DMS53 treated with DMSO at 0.1 percent for 48 hours (cell line): ENCODE results near the gene BRSK2.
"Not testable (repeated sequence)": the region's sequence is repeated elsewhere in the genome, so short reads cannot be mapped to it uniquely, and the experiment has no call there.

ENCODE experiments used
- DNase-seq: peaks from one replicate; lab custom pipeline; 2025; ENCODE audit not compliant: unreplicated experiment; lab: John Stamatoyannopoulos, UW

Gene BRSK2

GRCh38 chr11:1354125-1354938 lies 35.4 kb upstream of the BRSK2 start:
- no peak for DNase-seq

- DNase-seq: no peak
Observed at GRCh38 chr11:1356007-1356435, 33.7 kb upstream of the BRSK2 start.

GRCh38 chr11:1356478-1356960 lies 33.2 kb upstream of the BRSK2 start:
- no peak for DNase-seq

GRCh38 chr11:1358286-1358685 lies 31.4 kb upstream of the BRSK2 start:
- no peak for DNase-seq

- not testable (repeated sequence) for DNase-seq
Observed at GRCh38 chr11:1358931-1359330, 30.8 kb upstream of the BRSK2 start.

DNA sequence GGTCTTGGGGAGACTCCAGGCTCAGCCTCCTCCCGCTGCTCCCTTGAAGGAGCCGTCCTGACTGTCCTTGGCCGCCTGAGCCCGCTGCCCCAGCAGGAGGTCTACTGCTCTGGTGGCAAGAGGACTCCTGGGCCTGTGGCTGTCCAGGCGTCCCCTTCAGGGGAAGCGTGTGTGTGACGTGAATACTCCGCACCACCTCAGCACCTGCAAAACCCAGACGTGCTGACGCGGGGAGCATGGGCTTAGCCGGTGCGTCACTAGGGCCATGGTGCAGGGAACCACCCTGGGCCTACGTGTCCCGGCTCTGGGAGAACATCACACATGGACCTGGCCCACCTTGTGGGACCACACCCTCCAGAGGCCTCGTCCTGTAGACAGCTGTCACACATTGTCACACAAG lies 30.2 kb upstream of the BRSK2 start:
- no peak for DNase-seq

GRCh38 chr11:1360181-1360834 lies 29.4 kb upstream of the BRSK2 start:
- no peak for DNase-seq

- DNase-seq: no peak
Observed at GRCh38 chr11:1360835-1361357, 28.8 kb upstream of the BRSK2 start.

- DNase-seq: no peak
Observed at GRCh38 chr11:1361882-1362281, 27.9 kb upstream of the BRSK2 start.

DNA sequence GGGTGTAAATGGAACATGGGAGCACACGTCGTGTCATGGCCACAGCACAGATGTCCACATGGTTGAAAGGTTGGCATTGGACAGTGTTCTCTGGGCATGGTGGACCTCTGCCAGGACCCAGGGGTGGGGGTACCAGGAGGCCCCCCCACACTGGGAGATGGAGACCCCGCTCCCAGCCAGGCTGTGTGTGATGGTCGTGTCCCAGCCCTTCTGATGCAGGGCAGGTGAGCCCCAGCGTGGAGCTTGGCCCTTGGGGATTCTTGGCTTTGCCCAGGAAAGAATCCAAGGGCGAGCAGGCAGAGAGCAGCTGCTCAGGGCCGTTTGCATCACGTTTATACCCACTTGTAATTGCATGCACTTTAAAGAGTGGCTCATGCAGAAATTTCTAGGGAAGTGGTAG lies 22.0 kb upstream of the BRSK2 start:
- DNase-seq: no peak

- no peak for DNase-seq
Observed at GRCh38 chr11:1368216-1368615, 21.5 kb upstream of the BRSK2 start.

- no peak for DNase-seq
Observed at GRCh38 chr11:1368966-1369365, 20.8 kb upstream of the BRSK2 start.

- DNase-seq: no peak
Observed at GRCh38 chr11:1369371-1370005, 20.2 kb upstream of the BRSK2 start.

GRCh38 chr11:1370186-1371025 lies 19.3 kb upstream of the BRSK2 start:
- DNase-seq: no peak

- DNase-seq: no peak
Observed at GRCh38 chr11:1371026-1371325, 18.8 kb upstream of the BRSK2 start.

DNA sequence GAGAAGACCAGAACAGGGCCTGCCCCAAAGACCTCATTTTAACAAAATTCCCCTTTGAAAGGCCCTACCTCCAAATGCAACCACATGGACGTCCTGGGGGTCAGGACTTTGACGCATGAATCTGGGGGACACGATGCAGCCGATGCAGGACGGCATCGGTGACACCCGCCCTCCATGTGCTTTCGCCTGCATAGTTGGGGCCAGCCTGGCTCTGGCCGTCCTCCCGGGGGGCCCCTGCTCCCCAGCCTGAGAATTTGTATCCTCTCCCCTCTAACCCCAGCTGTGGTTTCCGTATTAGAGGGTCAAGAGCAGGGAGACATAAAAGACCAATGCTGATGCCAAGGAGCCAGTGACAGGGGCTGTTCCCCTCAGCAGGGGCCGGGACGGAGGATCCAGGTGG lies 18.4 kb upstream of the BRSK2 start:
- no peak for DNase-seq

- DNase-seq: no peak
Observed at GRCh38 chr11:1371836-1372465, 17.8 kb upstream of the BRSK2 start.

DNA sequence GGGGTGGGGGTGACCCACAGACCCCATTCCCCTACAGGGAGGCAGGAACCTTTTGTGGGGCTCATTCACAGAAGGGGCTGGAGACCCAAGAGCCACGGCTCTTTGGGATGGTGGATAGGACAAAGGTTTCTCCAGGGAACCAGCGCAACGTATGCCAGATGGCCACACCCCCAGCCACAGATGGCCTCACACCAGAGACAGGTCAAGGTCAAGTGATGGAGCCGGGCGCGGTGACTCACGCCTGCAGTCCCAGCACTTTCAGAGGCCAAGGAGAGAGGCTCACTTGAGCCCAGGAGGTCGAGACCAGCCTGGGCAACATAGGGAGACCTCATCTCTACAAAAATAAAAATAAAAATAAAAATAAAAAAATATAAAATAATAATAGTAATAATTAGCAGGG lies 17.1 kb upstream of the BRSK2 start:
- DNase-seq: no peak

- no peak for DNase-seq
Observed at GRCh38 chr11:1373536-1374214, 16.1 kb upstream of the BRSK2 start.
